Effector CD4-positive, alpha-beta T cell (primary cell): ENCODE measurements around the gene MPG.

Experiments used
- DNase-seq: peaks from one replicate; pipeline ENCODE4 v3.0.0-alpha.2; 2020

Gene MPG

DNA sequence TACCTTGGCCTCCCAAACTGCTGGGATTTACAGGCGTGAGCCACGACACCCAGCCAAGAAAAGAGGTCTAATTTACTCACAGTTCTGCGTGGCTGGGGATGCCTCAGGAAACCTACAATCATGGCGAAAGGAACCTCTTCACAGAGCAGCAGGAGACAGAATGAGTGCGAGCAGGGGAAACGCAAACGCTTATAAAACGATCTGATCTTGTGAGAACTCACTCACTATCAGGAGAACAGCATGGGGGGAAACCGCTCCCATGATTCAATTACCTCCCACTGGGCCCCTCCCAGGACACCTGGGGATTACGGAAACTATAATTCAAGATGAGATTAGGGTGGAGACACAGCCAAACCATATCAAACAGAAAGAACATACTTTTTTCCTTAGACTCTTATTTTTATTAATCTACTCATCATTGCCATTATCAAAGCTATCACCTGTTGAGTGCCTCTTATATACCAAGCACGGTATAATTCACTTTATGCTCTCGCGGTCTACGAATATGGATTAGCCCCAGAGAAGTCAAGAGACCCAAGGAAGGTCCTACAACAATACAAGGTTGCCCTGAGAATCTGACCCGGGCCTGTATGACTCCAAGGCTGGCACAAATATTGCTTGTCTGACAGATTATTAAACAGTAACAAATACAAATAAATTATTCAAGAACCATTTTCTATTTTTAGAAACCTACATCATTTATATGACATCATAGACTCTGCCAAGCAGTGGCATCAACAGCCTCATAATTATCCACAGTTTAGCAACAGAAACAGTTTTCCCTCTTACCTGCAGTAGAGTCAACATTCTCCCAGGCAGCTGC lies 27.0 kb upstream of the MPG start:
- no peak for DNase-seq

DNA sequence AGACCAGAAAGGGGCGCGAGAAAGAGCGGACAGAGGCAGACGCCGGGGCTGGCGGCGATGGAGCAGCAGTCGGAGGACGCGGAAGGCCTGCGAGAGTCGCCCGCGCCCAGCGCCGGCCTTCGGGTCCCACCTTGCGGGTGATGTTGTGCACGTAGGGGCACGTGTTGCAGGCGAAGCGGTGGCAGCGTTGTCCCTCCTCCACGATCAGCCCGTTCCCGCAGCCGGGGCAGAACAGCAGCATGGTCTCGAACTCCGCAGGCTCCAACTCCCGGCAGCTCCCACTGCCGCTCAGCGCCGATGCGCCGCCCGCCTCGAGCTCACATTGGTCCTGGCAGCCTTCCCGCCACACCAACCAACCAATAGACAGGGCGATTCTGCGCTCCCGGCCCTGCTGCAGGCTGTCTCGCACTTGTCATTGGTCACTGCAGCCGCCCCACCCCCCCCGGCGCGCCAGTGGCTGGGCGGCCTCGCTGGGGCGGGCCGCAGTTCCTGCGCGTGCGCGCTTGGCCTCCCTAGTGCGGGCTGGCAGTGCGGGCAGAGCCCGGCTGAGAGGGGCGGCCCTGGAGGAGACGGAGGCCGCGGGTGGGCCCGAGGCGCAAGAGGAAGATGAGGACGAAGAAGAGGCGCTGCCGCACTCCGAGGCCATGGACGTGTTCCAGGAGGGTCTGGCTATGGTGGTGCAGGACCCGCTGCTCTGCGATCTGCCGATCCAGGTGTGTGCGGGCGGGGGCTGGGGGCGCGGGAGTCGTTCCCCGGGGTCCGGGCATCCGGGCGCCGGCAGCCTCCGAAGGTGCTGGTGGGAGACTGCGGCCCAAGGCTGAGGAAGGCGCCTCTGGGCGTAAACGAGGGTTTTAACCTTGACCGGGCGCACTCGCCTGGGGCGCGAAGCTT lies 24.4 kb upstream of the MPG start, which contains the start of the genes POLR3K and SNRNP25:
Gene POLR3K, minus strand, starts transcription at position 263 of the 891 bp plus-strand sequence. Its CDS starts 22 bp downstream, at position 241.
Gene SNRNP25, plus strand, starts transcription at position 483 of the 891 bp plus-strand sequence. Its CDS starts 189 bp downstream, at position 672.
- DNase-seq: peak; percentile 98

DNA sequence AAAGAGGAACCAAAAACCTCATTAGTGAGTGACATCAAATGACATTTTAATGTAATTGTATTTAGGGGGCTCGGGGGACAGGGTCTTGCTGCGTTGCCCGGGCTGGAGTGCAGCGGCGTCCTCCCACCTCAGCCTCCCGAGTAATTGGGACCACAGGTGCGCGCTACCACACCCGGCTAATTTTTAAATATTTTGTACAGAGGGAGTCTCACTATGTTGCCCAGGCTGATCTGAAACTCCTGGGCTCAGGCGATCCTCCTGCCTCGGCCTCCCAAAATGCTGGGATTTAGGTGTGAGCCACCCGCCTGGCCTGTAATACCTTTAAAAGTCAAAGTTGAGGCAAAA lies 23.8 kb upstream of the MPG start:
- DNase-seq: no peak

DNA sequence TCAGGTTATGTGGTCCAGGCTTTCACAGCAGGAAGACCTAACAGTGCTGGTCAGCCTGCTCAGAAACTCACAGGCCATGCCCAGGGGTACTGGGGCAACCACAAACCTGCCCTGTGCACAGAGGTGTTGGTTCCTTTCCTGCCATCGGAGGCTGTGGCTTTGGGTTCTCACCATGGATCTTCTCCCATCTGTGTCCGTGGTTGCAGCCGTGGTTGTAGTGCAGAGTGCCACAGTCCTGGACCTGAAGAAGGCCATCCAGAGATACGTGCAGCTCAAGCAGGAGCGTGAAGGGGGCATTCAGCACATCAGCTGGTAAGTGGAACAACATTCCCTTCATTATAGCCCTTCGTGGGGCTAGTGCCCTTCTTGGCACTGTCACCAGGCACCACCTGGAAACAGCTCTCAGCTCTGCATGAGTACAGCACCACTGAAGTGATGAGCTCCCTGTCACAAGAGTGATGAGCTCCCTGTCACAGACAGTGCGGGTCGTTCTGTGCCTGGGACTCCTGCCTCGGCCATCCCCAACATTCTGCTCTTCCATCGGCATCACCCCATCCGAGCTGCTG lies 22.4 kb upstream of the MPG start:
- DNase-seq: no peak

DNA sequence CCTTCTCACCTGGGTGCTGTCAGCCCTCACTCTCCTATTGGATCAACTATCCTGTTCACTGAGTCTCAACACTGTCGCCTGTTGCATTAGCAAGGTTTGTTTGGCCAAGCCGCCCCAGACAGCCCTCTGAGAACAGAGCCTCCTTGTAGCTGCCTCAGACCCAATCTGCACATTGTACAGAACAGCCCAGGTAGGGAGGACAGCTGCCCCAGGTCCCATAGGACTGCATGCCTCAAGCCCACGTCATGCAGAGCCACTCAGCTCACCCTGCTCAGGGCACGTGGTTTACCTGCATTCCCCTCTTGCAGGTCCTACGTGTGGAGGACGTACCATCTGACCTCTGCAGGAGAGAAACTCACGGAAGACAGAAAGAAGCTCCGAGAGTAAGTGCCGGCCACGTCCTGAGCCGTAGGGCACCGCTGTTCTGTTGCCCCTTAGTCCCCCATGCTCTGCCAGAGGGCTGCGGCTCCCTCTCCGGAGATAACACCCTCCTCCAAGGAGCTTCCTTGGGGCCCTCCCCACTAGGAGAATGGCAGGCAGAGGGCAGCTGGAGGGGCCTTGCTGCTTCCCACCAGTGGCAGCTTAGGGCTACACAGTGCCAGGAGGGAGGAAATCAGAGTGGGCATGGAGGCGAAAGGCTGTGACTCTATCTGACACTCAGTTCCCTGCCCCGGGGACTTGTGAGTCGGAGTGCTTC lies 21.6 kb upstream of the MPG start:
- DNase-seq: no peak

DNA sequence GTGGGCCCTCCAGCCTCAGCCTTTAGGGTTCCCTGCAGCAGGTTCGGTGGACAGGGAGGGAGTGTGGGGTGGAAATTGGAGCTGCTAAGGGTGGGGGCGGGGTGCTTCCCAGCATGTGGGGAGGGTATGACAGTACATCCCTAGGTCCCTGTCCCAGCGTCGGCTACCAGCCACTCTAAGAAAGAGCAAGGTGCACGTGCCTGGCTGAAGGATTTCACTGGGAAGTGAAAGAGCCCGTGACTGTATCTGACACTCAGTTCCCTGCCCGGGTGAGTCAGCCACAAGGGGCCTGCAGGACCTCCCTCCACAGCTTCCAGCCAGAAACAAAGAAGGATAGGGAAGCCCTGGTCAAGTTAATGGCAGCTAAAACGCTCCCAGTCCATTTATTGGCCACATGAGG lies 20.3 kb upstream of the MPG start:
- DNase-seq: no peak

DNA sequence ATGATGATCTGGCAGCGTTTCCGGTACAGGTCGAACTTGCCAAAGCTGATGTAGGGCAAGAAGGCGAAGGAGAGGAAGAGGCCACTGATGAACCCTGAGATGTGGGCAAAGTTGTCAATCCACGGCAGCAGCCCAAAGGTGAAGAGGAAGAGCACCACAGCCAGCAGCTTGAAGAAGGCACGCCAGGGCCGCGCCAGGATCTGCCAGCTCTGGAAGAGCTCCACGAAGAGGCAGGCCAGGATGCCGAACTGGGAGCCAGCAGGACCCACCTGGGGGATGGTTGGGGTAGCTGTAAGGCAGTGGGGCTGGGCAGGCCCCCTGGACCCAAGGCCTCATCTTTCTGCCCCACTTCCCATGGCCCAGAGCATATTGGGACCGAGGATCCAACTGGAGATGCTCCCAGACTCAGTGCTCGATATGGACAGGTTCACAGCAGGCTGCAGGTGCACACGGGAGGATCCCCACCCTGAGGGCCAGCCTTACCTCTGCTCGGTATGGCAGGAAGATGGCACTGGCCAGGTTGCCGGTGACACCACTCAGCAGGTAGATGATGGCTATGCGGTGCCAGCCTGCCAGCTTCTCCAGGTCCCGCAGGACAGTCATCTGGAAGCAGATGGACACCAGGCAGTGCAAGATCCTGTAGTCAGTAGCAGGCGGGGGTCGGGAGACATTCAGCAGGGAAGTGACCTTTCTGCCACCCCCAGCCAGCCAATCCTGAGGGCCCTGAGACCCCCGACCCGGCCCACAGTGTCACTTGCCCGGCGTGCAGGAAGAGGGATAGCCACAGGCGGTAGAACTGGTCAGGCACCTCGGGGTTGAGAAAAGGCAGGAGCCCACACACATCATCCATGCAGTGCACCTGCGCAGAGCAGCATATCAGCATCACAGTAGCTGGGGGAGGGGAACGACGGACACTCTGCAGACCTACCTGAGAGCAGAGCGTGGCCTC lies 19.3 kb upstream of the MPG start:
- no peak for DNase-seq

DNA sequence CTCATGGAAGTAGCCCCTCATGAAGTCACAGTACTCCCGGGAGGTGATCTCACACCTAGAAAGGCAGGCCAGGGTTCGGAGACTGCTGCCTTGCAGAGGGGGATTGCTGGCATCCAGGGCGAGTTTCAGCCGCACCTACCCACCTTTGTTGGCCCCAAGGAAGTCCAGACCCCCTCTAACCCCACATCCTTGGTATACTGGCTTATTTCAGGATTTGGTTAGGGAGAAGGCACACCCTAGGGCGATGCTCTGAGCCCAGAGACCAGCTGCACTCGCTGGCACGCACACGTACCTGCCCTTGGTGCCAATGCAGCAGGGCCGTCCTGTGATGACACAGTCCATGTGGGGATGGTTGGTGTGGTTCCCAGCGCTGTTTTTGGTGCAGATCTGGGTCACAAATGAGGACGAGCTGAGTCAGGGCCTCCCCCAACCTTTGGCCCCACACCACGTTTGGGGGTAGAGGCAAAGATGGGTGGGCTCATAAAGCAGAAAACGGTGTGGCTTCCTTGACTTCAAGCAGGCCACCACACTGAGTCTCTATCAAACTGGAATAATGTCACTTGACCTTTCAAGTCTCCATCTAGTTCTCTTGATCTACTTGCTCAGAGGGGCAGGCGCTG lies 18.5 kb upstream of the MPG start:
- no peak for DNase-seq

DNA sequence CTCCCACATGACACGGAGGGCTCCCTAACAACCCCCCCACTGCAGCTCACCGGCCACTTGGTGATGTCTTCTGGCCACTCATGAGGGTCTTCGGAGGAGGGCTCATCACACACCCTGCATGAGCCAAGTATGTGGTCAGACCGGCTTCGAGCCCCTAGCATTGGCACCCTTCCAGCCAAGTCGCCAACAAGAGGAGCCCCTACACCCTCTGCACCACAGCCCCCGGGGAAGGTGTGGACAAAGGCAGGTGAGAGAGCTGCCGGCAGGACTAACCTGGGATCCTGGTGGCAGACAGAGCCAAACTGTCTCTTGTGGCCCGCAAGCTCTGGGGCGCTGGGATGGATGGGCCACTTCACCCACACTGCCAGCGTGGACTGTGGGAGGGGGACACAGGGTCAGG lies 17.9 kb upstream of the MPG start:
- DNase-seq: no peak

DNA sequence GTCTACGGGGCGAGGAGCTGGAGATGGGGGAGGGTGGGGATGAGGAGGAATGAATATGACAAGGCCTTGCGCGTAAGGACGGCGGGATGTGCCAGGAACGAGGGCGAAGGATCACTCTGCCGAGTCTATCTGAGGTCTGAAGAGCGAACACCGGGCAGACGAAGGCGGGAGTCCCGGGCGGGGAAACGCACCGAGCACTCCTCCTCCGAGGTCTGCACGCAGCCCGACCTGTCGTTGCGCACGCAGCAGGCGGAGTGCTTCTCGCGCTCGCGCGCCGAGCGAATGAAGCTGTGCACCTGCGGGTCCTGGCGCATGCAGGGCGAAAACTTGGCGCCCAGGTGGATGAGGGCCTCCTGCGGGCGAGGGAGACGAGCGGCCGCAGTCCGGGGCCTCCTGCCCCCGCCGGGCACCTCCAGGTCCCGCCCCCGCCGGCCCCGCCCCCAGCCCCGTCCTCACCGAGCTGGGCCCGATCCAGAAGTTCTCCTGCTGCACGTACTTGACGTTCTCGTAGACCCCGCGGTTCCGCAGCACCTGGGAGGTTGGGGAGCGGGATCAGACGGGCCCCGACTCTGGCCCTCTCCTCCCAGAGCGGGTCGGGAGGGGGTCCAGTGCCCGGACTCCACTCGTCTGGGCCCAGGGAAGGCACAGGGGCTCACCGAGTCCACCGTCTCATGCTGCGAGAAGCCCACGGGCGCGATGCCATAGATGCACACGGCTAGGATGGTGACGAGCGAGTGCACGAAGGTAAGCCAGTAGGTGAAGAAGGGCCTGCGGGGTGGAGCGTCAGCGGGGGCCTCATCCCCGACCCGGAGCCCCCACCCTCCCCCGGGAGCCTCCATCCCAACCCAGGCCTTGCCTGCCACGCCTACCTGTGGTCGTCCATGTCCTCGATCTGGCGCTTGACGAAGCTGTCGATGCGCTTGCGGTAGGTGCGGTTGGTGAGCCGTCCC lies 16.8 kb upstream of the MPG start:
- DNase-seq: no peak

DNA sequence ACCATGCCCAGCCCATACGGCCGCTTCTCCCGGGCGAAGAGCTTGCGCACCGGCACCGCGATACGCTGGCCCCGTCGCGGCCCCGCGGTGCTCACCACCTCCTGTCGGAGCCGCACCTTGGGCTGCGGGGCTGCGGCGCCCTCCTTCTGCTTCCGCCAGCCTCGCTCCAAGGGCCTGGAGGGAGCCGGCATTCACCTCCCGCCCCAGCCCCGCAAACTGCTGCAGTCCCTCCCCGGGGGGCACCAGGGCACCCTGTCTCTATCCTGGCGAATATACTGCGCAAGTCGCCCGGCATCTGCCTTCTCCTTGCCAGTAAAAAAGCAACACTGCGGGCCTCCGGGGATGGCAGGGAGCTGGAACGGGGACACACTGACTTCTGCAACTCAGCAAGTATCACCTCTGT lies 16.1 kb upstream of the MPG start:
- no peak for DNase-seq

DNA sequence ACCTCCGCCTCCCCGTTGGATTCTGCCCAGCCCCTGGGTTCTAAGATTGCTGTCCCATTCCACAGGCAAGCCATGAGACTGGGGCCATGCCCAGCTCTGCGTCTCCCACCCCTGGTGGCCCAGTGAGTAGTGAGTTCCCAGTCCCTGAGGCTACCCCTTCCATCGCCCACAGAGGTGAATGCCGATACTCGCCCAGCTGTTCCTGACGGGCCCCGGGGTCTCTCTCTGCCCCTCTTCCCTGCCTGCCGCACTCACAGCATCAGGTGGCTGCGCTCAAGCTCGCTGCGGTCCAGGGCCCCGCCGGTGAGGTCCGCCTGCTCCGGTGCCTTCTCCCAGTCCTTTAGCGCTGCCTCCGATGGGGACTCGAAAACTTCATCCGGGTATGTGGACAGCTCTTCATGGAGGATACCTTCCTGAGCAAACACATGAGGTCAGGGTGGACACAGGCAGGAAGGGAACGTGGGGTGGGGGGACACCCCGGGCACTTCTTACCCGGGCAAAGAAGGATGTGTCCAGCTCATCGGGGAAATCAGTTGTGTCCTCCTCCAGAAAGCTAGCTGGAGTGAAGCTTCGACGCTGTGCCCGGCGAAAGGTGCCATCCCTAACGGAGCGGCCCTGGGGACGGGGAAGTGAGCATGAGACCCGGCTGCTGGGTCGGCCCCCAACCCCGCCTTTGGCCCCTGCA lies 15.6 kb upstream of the MPG start:
- no peak for DNase-seq

DNA sequence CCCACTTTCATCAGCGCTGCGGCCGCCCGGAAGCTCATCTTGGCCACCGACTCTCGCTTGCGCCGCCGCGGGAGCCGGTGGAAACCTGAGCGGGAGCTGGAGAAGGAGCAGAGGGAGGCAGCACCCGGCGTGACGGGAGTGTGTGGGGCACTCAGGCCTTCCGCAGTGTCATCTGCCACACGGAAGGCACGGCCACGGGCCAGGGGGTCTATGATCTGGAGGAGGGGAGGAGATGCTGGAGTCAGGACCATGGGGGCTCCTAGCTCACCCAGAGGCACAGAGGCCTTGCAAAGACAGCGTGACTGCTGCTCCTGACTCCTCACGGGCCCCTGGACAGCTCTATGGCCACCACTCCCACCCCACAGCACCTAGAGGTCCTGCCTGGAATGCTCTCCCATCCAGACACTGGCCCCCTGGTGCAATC lies 15.0 kb upstream of the MPG start:
- no peak for DNase-seq

DNA sequence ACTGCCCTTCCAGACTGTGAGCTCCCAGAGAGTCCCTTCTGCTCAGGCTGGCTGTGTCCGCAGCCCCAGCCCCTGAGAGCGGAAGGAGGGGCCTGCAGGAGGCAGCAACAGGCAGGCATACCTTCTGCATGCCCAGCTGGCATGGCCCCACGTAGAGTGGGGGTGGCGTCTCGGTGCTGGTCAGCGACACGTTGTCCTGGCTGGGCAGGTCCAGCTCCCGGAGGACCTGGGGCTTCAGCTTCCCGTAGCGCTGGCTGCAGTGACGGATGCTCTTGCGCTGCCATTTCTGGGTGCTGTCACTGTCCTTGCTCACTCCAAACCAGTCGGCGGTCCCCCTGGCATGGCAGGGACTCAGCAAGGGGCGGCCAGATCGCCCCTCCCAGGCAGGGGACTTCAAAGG lies 14.6 kb upstream of the MPG start:
- no peak for DNase-seq

DNA sequence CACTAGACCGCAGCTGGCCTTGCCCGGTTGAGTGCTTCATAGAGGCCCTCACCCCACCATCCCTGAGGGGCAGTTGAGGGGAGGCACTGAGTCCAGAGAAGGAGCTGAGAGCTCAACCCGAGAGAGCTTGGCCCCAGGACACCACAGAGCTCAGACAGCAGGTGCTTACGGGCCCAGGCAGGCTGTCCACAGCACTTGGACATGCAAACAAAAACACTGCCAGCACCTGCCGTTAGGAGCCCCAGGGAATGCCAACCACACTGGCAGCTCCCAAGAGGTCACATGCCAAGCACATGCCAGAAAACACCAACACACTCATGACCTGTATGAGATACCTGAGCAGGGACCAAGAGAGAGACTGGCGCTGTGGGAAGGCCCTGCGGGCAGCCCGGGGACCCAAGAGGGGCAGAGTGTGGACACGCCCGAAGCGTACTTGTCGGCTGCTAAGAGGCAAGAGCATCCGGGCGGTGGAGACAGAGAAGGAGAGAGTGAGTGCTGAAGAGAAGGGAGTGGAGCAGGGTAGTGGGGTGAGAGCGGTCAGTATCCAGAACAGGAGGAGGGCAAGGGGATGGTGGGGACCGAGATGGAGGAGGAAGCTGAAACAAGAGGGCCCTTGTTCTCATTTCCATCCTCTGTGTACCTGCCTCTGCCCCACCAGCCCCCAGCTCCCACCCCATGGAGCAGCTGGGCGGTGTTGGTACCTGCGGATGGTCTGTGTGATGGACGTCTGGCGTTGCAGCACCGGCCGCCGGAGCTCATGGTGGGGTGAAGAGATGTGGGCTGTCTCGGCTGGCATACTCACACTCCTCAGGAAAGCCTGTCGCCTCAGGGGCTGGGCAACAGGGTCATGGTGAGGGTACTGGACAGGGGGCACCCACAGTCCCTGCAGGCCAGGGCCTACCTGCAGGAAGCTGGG lies 13.8 kb upstream of the MPG start:
- DNase-seq: no peak

DNA sequence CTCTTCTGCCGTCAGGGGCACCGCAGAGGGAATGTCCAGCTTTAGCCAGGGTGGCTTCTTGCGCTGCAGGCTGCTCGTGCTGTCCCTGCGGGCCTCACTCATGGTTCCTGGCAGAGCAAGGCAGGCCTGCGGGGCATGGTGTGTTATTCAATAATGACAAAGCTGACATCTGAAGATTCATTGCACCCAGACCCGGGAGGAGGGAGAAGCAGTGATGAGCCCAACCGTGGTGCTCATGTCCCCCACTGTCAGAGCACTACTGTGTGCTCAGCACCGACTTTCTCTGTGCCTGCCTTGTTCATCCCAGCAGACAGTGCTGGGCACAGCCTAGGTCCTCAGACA lies 13.1 kb upstream of the MPG start:
- DNase-seq: no peak

DNA sequence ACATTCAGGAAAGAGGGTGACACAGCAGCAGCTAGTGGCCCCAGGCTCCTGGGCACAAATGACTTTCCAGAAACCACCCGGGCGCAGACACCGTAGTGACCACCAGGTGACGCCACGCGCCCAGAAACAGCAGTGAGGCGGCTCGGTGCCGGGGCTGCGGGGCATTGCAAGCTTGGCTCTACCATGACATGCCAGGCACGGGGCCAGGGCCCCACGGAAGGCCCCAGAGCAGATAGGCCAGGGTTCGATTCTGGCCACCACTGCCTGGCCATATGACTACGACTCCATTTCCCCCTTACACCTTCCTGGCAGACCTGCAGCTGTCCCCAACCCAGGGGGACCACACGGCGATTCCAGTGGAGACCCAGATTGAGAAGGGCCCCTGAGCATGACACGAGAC lies 12.3 kb upstream of the MPG start:
- DNase-seq: peak; percentile 76
